ENCODE data around the gene UVRAG.

Gene UVRAG

GRCh38 chr11:76161261-76161961 is 346.4 kb downstream of the UVRAG start:
- no peak overlapping the region for H3K4me3 ChIP-seq (ENCODE audit: low read length)
- no peaks in the 10 kb centered on the region for H3K9me3 ChIP-seq (replicated peaks; ENCODE audit: insufficient read depth, low read length)
- no peak for DNase-seq
- H3K79me2 ChIP-seq (ENCODE audit: low read length) = no peaks in the 10 kb centered on the region
- TF ChIP-seq EZH2 (optimal IDR thresholded peaks at IDR 0.05; ENCODE audit: low read depth, low read length) (no peak), EZH2phosphoT487 (IDR thresholded peaks at IDR 0.05; ENCODE audit: low read length) (no peak), CTCF (IDR thresholded peaks at IDR 0.05; ENCODE audit: low read length) (no peak)
- no peak overlapping the region for H3K27ac ChIP-seq (ENCODE audit: low read length)
- H3K9me2 ChIP-seq (replicated peaks; ENCODE audit: insufficient read depth, low read length) = no peaks in the 10 kb centered on the region
- no peaks in the 10 kb centered on the region for H3K27me3 ChIP-seq (replicated peaks; ENCODE audit: insufficient read depth, low read length)
- no peaks in the 10 kb centered on the region for H3K36me3 ChIP-seq (replicated peaks; ENCODE audit: insufficient read depth, low read length)
- no peak overlapping the region for H3K4me2 ChIP-seq (ENCODE audit: low read depth, low read length)
- no peak overlapping the region for H3K9ac ChIP-seq (ENCODE audit: low read length)
- no peaks in the 10 kb centered on the region for H3F3A ChIP-seq (ENCODE audit: insufficient read depth, low read length)
- no peaks in the 10 kb centered on the region for H4K20me1 ChIP-seq (ENCODE audit: insufficient read depth, low read length)
- H2AFZ ChIP-seq (ENCODE audit: low read length) = no peak overlapping the region
- no peaks in the 10 kb centered on the region for H3K4me1 ChIP-seq (ENCODE audit: low read length)

GRCh38 chr11:76162336-76163288 is 347.6 kb downstream of the UVRAG start:
- no peaks in the 10 kb centered on the region for H3K9me2 ChIP-seq (replicated peaks; ENCODE audit: insufficient read depth, low read length)
- no peaks in the 10 kb centered on the region for H3K36me3 ChIP-seq (replicated peaks; ENCODE audit: insufficient read depth, low read length)
- H3K27me3 ChIP-seq (replicated peaks; ENCODE audit: insufficient read depth, low read length) = no peaks in the 10 kb centered on the region
- H3F3A ChIP-seq (ENCODE audit: insufficient read depth, low read length) = no peaks in the 10 kb centered on the region
- no peaks in the 10 kb centered on the region for H3K4me1 ChIP-seq (ENCODE audit: low read length)
- no peaks in the 10 kb centered on the region for H3K79me2 ChIP-seq (ENCODE audit: low read length)
- no peaks in the 10 kb centered on the region for H3K9me3 ChIP-seq (replicated peaks; ENCODE audit: insufficient read depth, low read length)
- no peak overlapping the region for H3K9ac ChIP-seq (ENCODE audit: low read length)
- no peak for TF ChIP-seq EZH2 (optimal IDR thresholded peaks at IDR 0.05; ENCODE audit: low read depth, low read length)
- no peak overlapping the region for H2AFZ ChIP-seq (ENCODE audit: low read length)
- DNase-seq = no peak
- H3K4me2 ChIP-seq (ENCODE audit: low read depth, low read length) = no peak overlapping the region
- no peak overlapping the region for H3K4me3 ChIP-seq (ENCODE audit: low read length)
- no peaks in the 10 kb centered on the region for H4K20me1 ChIP-seq (ENCODE audit: insufficient read depth, low read length)
- H3K27ac ChIP-seq (ENCODE audit: low read length) = no peak overlapping the region

- no peak overlapping the region for H3K9ac ChIP-seq (ENCODE audit: low read length)
Measured at GRCh38 chr11:76163289-76163880, 348.4 kb downstream of the UVRAG start.

More at GRCh38 chr11:76163289-76163880, 348.4 kb downstream of the UVRAG start:
- Histone ChIP-seq H3K36me3 (replicated peaks; ENCODE audit: insufficient read depth, low read length) (no peaks in the 10 kb centered on the region), H3K27me3 (replicated peaks; ENCODE audit: insufficient read depth, low read length) (no peaks in the 10 kb centered on the region), H3K79me2 (ENCODE audit: low read length) (no peaks in the 10 kb centered on the region), H3K9me3 (replicated peaks; ENCODE audit: insufficient read depth, low read length) (no peaks in the 10 kb centered on the region), H3K27ac (ENCODE audit: low read length) (no peak overlapping the region), H2AFZ (ENCODE audit: low read length) (no peak overlapping the region), H3K4me1 (ENCODE audit: low read length) (no peaks in the 10 kb centered on the region), H4K20me1 (ENCODE audit: insufficient read depth, low read length) (no peaks in the 10 kb centered on the region), H3F3A (ENCODE audit: insufficient read depth, low read length) (no peaks in the 10 kb centered on the region), H3K4me3 (ENCODE audit: low read length) (no peak overlapping the region), H3K4me2 (ENCODE audit: low read depth, low read length) (no peak overlapping the region), H3K9me2 (replicated peaks; ENCODE audit: insufficient read depth, low read length) (no peaks in the 10 kb centered on the region)
- DNase-seq = no peak
- TF ChIP-seq CTCF (IDR thresholded peaks at IDR 0.05; ENCODE audit: low read length) (no peak), EZH2 (optimal IDR thresholded peaks at IDR 0.05; ENCODE audit: low read depth, low read length) (no peak), EZH2phosphoT487 (IDR thresholded peaks at IDR 0.05; ENCODE audit: low read length) (no peak)
